Neural cell (in vitro differentiated cells): ENCODE data around the gene MRPL1. TPM values are rescaled to one million over a fixed set of nuclear protein-coding genes. Genes with fewer than 3 reads are reported as not detected.

ENCODE experiments used
- H2AFZ ChIP-seq: fragments of 200-600, 300-800 bp; sonication (generic), shearing (Covaris generic); 2 replicates; pipeline ENCODE4 v1.6.0; 2014; ENCODE audit warnings: low read depth, mild to moderate bottlenecking, antibody characterized with exemption, low read length, moderate library complexity
- H3F3A ChIP-seq: fragments of 200-600 bp; shearing (Covaris generic); 2 replicates; pipeline ENCODE4 v1.6.1; 2016; ENCODE audit warnings: mild to moderate bottlenecking, moderate library complexity, mixed read lengths, antibody characterized with exemption, low read length; ENCODE audit not compliant: insufficient read depth, poor library complexity, severe bottlenecking
- H3K27ac ChIP-seq: fragments of 200-600, 300-800 bp; sonication (generic), shearing (Covaris generic); 2 replicates; pipeline ENCODE4 v1.5.1; 2014; ENCODE audit warnings: mild to moderate bottlenecking, low read length, moderate library complexity
- H3K27me3 ChIP-seq: fragments of 300-800, 200-600 bp; sonication (generic), shearing (Covaris generic); 2 replicates; pipeline ENCODE4 v1.6.0; 2014; ENCODE audit warnings: mild to moderate bottlenecking, low read depth, low read length, moderate library complexity; ENCODE audit not compliant: insufficient read depth
- H3K36me3 ChIP-seq: fragments of 300-800, 200-600 bp; sonication (generic), shearing (Covaris generic); 2 replicates; pipeline ENCODE4 v1.5.1; 2014; ENCODE audit warnings: mild to moderate bottlenecking, antibody characterized with exemption, low read length, moderate library complexity; ENCODE audit not compliant: insufficient read depth
- H3K4me2 ChIP-seq: fragments of 300-800, 200-600 bp; sonication (generic), shearing (Covaris generic); 2 replicates; pipeline ENCODE4 v1.6.0; 2014; ENCODE audit warnings: mild to moderate bottlenecking, low read length
- H3K4me3 ChIP-seq: fragments of 300-800, 200-600 bp; sonication (generic), shearing (Covaris generic); 2 replicates; pipeline ENCODE4 v1.5.1; 2014; ENCODE audit warnings: mild to moderate bottlenecking, low read length, moderate library complexity
- H3K79me2 ChIP-seq: fragments of 200-600 bp; shearing (Covaris generic); replicated peaks from 2 replicates; pipeline ENCODE4 v1.6.0; 2014; ENCODE audit warnings: mild to moderate bottlenecking, low read length, moderate library complexity; ENCODE audit not compliant: insufficient read depth
- H3K9ac ChIP-seq: fragments of 300-800, 200-600 bp; sonication (generic), shearing (Covaris generic); 2 replicates; pipeline ENCODE4 v1.6.1; 2016; ENCODE audit warnings: mild to moderate bottlenecking, low read length, mixed read lengths
- H3K9me2 ChIP-seq: fragments of 200-600 bp; shearing (Covaris generic); 2 replicates; pipeline ENCODE4 v1.6.1; 2016; ENCODE audit warnings: mild to moderate bottlenecking, low read length, mixed read lengths; ENCODE audit not compliant: insufficient read depth
- H3K9me3 ChIP-seq: fragments of 200-600, 300-800 bp; sonication (generic), shearing (Covaris generic); 2 replicates; pipeline ENCODE4 v1.6.1; 2016; ENCODE audit warnings: mild to moderate bottlenecking, mixed run types, low read length, moderate library complexity, mixed read lengths
- H4K20me1 ChIP-seq: fragments of 200-600 bp; shearing (Covaris generic); 2 replicates; pipeline ENCODE4 v1.6.1; 2016; ENCODE audit warnings: mild to moderate bottlenecking, mixed run types; ENCODE audit not compliant: insufficient read depth
- EP300 ChIP-seq: fragments of 450-650 bp; conservative IDR thresholded peaks from 2 replicates; pipeline ENCODE4 v1.6.1; 2014; ENCODE audit warnings: antibody characterized with exemption, mild to moderate bottlenecking, moderate library complexity; ENCODE audit not compliant: poor library complexity, severe bottlenecking
- EZH2 ChIP-seq: fragments of 200-600, 300-800 bp; shearing (Covaris generic), sonication (generic); IDR thresholded peaks from 2 replicates; pipeline ENCODE4 v1.6.1; 2014; ENCODE audit warnings: antibody characterized with exemption, low read length, borderline replicate concordance, mild to moderate bottlenecking; ENCODE audit not compliant: insufficient read depth, poor library complexity, severe bottlenecking
- MXI1 ChIP-seq: fragments of 450-650 bp; conservative IDR thresholded peaks from 2 replicates; pipeline ENCODE4 v1.6.1; 2014; ENCODE audit warnings: antibody characterized with exemption, mild to moderate bottlenecking; ENCODE audit not compliant: poor library complexity, severe bottlenecking
- POLR2AphosphoS5 ChIP-seq: IDR thresholded peaks from 2 replicates; pipeline ENCODE4 v1.6.1; 2012
- RAD21 ChIP-seq: fragments of 450-650 bp; conservative IDR thresholded peaks from 2 replicates; pipeline ENCODE4 v1.6.1; 2014; ENCODE audit warnings: antibody characterized with exemption, mild to moderate bottlenecking, moderate library complexity
- SMC3 ChIP-seq: fragments of 450-650 bp; conservative IDR thresholded peaks from 2 replicates; pipeline ENCODE4 v1.6.1; 2014; ENCODE audit warnings: antibody characterized with exemption, mild to moderate bottlenecking, moderate library complexity; ENCODE audit not compliant: poor library complexity
- TAF1 ChIP-seq: IDR thresholded peaks from 2 replicates; pipeline ENCODE4 v1.6.1; 2012; ENCODE audit warnings: low read depth
- polyA plus RNA-seq: library from polyadenylated mRNA; depleted of rRNA; stranded (reverse); fragments of >200 nt; gene quantifications from 2 replicates; pipeline ENCODE4 v1.2.3, GENCODE V29; 2014
- TF ChIP-seq, protein P1 (sequence below): IDR thresholded peaks from 2 replicates; pipeline ENCODE4 v1.6.1; 2012; ENCODE audit warnings: borderline replicate concordance
- TF ChIP-seq, protein P2 (sequence below): fragments of 450-650 bp; IDR thresholded peaks from 2 replicates; pipeline ENCODE4 v1.5.1; 2014; ENCODE audit warnings: antibody characterized with exemption, mild to moderate bottlenecking, moderate library complexity; ENCODE audit not compliant: poor library complexity, severe bottlenecking

MRPL1 gene
- polyA plus RNA-seq, 1 donor from 2014 or later = 41.9 TPM

GRCh38 chr4:77989968-77990367 is 127.3 kb downstream of the MRPL1 start:
- TF ChIP-seq RAD21 (no peak), TAF1 (no peak), EZH2 (no peak), EP300 (no peak), POLR2AphosphoS5 (no peak), MXI1 (no peak), SMC3 (no peak)
- Histone ChIP-seq H3K9ac (no peak overlapping the region), H3K27ac (no peak overlapping the region), H3K4me2 (no peak overlapping the region), H3K36me3 (no peaks in the 10 kb centered on the region), H3F3A (no peaks in the 10 kb centered on the region), H3K4me3 (no peak overlapping the region), H2AFZ (no peak overlapping the region), H3K9me2 (no peaks in the 10 kb centered on the region), H3K27me3 (no peaks in the 10 kb centered on the region), H3K9me3 (no peaks in the 10 kb centered on the region), H3K79me2 (no peaks in the 10 kb centered on the region), H4K20me1 (no peaks in the 10 kb centered on the region)

- TF ChIP-seq SMC3 = no peak
- TF ChIP-seq TAF1 = no peak
- TF ChIP-seq, protein P1, sequence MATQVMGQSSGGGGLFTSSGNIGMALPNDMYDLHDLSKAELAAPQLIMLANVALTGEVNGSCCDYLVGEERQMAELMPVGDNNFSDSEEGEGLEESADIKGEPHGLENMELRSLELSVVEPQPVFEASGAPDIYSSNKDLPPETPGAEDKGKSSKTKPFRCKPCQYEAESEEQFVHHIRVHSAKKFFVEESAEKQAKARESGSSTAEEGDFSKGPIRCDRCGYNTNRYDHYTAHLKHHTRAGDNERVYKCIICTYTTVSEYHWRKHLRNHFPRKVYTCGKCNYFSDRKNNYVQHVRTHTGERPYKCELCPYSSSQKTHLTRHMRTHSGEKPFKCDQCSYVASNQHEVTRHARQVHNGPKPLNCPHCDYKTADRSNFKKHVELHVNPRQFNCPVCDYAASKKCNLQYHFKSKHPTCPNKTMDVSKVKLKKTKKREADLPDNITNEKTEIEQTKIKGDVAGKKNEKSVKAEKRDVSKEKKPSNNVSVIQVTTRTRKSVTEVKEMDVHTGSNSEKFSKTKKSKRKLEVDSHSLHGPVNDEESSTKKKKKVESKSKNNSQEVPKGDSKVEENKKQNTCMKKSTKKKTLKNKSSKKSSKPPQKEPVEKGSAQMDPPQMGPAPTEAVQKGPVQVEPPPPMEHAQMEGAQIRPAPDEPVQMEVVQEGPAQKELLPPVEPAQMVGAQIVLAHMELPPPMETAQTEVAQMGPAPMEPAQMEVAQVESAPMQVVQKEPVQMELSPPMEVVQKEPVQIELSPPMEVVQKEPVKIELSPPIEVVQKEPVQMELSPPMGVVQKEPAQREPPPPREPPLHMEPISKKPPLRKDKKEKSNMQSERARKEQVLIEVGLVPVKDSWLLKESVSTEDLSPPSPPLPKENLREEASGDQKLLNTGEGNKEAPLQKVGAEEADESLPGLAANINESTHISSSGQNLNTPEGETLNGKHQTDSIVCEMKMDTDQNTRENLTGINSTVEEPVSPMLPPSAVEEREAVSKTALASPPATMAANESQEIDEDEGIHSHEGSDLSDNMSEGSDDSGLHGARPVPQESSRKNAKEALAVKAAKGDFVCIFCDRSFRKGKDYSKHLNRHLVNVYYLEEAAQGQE = no peak
- no peak for TF ChIP-seq MXI1
- no peak for TF ChIP-seq EP300
- TF ChIP-seq, protein P2, sequence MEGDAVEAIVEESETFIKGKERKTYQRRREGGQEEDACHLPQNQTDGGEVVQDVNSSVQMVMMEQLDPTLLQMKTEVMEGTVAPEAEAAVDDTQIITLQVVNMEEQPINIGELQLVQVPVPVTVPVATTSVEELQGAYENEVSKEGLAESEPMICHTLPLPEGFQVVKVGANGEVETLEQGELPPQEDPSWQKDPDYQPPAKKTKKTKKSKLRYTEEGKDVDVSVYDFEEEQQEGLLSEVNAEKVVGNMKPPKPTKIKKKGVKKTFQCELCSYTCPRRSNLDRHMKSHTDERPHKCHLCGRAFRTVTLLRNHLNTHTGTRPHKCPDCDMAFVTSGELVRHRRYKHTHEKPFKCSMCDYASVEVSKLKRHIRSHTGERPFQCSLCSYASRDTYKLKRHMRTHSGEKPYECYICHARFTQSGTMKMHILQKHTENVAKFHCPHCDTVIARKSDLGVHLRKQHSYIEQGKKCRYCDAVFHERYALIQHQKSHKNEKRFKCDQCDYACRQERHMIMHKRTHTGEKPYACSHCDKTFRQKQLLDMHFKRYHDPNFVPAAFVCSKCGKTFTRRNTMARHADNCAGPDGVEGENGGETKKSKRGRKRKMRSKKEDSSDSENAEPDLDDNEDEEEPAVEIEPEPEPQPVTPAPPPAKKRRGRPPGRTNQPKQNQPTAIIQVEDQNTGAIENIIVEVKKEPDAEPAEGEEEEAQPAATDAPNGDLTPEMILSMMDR = no peak
- TF ChIP-seq RAD21 = no peak
- TF ChIP-seq POLR2AphosphoS5 = no peak
- TF ChIP-seq EZH2 = no peak
- Histone ChIP-seq H3K27me3 (no peaks in the 10 kb centered on the region), H3K36me3 (no peaks in the 10 kb centered on the region), H3K27ac (no peak overlapping the region), H3K79me2 (no peaks in the 10 kb centered on the region), H2AFZ (no peak overlapping the region), H3K4me3 (no peak overlapping the region), H3F3A (no peaks in the 10 kb centered on the region), H3K9me2 (no peaks in the 10 kb centered on the region), H4K20me1 (no peaks in the 10 kb centered on the region), H3K4me2 (no peak overlapping the region), H3K9me3 (no peaks in the 10 kb centered on the region), H3K9ac (no peak overlapping the region)
Observed at GRCh38 chr4:77990456-77990855, 127.8 kb downstream of the MRPL1 start.
